HG03095 (cell line): ENCODE data around the gene SCN11A.
"Not testable (repeated sequence)": the region's sequence is repeated elsewhere in the genome, so short reads cannot be mapped to it uniquely, and the experiment has no call there.

Experiments
- ATAC-seq: cut with Tn5 transposase; IDR thresholded peaks from one replicate; pipeline ENCODE4 v1.9.1; 2021; ENCODE audit warnings: moderate library complexity; ENCODE audit not compliant: unreplicated experiment

Gene SCN11A

DNA sequence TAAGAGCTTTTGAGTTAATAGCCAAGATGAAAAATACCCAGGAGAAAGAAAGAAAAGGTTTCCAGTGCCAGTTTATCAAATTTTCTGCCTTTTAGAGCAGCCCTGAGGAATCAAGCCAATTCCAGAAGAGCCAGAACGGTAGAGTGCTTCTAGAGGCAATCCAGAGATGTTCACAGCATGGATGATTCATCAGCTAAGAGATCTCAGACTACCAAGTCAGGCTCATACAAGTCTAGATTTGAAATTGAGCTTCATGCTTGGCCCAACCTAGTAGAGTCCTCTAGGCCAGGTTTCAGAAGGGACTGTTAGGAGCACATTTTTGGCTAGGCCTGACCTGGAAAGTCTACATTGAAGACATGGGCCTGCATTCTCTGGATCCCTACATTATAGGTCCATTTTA is 15.5 kb upstream of the SCN11A start:
- no peak for ATAC-seq

- ATAC-seq, result peak; percentile 97
These were observed 13.5 kb upstream of the SCN11A start for GRCh38 chr3:39065197-39065596.

GRCh38 chr3:39064646-39065045 is 12.9 kb upstream of the SCN11A start:
- ATAC-seq, result no peak

DNA sequence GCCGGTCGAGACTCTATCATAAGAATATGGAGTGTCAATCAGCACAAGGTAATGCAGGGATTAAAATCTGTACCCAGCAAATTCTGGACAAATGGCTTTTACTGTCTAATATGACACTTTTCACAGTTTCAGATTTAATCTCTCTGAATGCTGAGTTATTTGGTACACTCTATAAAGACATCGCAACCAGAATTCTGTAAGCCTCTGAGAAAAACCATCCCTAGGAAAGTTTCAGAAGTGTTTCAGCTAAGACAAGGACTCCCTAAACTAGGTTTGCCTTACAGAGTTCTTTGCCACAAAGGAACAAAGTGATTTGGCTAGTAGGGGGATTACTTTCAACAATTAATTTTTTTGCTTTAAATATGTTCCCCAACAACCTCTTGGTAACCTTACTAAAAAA is 11.4 kb upstream of the SCN11A start:
- no peak for ATAC-seq

DNA sequence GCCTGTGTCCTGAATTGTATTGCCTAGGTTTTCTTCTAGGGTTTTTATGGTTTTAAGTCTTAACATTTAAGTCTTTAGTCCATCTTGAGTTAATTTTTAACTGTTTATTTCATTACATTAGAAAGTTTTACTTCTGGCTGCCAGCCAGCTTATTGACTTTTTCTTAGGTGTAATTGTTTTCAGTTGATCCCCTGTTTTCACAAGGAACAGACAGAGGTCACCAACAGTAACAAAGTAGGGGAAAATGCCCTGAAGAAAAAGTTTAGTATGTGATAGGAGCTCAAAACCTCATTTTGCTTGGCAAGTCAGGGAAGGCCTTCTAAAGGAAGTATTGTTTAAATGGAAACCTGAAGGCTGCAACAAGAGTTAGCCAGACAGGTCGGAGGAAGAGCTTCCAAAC is 10.4 kb upstream of the SCN11A start:
- ATAC-seq, result no peak

GRCh38 chr3:39061228-39061627 is 9.5 kb upstream of the SCN11A start:
- not testable (repeated sequence) for ATAC-seq

DNA sequence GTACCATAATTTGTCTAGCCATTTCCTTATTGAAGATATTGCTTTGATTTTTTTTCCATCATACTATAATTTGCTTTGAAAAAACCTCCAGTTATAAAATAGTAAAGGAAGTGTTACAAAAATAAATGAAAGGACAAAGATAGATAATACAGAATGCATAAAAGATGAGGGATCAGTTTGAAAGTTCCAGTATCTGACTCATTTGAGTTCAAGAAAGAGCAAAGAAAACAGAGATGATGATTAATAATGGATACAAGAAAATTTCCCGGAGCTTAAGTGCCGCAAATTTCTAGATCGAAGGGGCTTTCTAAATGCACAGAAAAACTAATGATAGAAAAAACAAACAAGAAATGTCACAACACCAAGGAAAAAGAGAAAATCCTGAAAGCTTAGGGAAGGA is 4.4 kb upstream of the SCN11A start:
- ATAC-seq, result no peak

GRCh38 chr3:39053696-39054095 is 2.0 kb upstream of the SCN11A start:
- ATAC-seq, result no peak

GRCh38 chr3:39052583-39052982 is 839 bp upstream of the SCN11A start:
- no peak for ATAC-seq

GRCh38 chr3:39050029-39050428 is 1.7 kb downstream of the SCN11A start:
- no peak for ATAC-seq

DNA sequence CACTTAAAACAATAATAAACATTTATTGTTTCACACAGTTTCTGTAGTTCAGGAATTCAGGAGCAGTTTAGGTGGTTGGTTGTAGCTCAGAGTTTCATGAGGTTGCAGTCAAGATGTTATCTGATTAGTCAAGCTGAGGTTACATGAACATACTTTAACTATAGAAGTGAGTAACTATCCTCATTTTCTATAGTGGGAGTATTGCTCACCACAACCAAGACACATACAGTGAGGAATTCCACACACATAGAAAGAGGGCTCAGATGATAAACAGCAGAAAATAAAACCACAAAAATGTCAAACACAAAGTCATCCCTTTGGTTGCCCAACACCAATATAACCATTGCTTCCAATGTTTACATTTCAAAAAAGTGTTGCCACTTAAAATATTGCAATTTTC is 13.6 kb downstream of the SCN11A start:
- ATAC-seq, result no peak

DNA sequence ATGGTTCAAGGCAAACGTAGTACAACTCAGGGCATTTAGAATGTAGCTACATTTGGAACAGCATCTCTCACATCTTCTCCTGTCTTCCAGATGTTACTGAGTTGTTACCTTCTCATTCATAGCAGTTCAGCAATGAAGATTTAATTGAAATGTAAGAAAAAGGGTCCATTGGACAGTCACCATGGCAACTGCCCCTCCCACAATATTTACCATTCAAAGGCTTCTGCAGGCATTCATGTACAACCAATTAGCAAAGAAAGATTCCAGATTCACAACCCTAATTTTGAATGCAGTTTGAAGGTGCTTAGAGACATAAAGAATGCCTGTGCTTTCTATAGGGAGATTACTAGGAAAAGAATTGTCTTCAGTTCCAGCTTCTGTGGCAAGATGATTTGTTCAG is 22.2 kb downstream of the SCN11A start:
- no peak for ATAC-seq

DNA sequence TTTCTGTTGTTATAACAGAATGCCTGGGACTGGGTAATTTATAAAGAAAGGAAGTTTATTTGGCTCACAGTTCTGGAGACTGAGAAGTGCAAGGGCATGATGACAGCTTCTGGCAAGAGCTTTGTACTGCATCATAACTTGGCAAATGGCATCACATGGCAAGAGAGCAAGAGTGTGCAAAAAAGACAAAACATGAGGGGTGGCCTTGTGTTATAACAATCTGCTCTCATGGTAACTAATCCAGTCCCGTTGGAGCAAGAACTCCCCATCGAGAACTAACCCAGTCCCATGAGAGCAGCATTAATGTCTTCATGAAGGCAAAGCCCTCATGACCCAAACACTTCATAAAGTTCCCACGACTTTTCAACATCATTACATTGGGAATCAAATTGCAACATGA is 23.2 kb downstream of the SCN11A start:
- no peak for ATAC-seq

- ATAC-seq, result no peak
These were observed 26.3 kb downstream of the SCN11A start for GRCh38 chr3:39025222-39025970.

- ATAC-seq, result no peak
These were observed 27.2 kb downstream of the SCN11A start for GRCh38 chr3:39024497-39024896.

DNA sequence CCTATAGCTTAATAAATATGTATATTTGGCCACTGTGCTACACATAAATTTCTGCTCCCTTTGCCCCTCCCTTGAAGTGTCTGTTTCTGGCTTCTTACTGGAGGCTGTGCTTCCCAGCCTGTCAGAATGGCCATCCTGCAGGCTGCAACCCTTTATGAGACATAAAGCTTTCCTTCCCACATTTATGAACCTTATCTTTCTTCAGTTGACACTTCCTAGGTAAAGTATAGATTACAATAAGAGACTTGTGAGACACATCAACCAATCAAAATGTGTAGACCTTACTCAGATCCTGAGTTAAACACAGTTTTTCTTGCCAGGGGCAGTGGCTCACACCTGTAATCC is 29.5 kb downstream of the SCN11A start:
- no peak for ATAC-seq

- no peak for ATAC-seq
These were observed 30.1 kb downstream of the SCN11A start for GRCh38 chr3:39021465-39022285.

DNA sequence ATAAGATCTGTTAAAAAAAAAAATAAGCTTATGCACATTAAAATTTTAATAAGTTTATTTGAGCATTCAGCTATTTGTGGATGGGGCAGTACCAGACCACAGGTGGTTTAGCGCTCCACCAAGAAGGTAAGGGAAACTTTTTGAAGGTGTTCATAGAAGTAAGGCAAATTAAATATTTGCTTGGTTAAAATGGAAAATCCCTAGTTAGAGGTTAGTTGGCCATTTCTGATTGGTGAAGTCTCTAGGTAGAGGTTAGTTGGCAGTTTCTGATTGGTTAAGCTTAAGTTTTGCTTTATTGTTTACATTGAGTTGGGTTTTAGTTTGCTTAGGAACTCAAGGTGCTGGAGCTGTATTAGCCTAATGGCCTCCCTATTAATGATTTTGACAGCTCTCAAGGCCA is 30.7 kb downstream of the SCN11A start:
- ATAC-seq, result no peak

DNA sequence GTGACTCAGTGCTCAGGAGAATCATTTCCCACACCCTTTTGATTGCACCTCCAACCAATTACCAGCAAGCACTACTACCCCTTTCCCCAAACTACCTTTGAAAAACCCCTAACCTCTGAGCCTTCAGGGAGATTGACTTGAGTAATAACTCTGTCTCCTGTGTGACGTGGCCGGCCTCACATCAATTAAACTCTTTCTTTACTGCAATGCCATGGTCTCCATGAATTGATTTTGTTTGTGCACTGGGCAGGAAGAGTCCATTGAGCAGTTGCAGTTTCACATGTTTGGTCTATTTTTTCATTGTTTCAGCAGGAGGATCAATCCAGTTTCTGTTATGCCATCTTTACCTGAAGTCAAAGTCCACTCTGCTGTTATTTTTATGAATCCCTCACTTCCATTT is 32.4 kb downstream of the SCN11A start:
- ATAC-seq, result no peak

DNA sequence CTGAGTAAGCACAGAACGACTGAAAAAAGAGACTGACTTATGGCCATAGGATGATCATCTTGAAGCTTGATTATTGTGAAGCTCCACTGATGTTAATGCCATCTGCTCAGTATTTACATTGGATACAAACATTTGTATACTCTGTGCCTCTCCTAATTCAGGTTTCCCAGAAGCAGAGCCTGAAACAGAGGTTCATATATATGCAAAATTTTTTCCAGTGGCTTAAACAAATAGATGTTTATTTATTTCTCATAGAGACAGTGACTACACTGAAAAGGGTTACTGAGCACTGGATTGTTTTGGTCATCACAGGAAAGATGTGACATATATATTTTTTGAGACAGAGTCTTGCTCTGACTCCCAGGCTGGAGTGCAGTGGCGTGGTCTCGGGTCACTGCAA is 36.3 kb downstream of the SCN11A start:
- no peak for ATAC-seq

DNA sequence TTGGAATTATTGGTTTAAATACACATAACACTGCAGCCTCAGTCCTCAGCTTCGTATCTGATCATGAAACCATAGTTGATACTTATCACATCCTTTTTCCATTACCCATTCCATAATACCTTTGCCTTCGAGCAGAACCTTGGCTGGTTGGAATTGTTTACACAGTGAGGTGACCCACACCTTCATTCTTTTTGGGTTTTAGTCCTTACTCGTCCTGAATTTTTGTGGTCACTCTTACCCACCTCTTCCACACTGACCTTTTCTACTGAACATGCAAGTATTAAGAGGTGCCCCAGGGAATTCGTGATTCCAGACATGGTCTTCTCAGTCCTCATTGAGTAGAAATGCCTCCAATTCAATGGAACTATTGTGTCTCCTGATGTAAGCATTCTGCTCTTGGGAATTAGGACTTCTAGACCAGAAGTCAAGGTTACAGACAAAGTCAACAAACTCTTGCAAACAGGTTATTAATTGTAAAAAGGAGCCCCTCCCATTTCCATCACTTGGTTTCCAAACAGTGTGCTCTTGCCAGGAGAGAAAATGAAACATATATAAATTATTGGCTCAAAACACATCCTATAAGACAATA is 37.7 kb downstream of the SCN11A start:
- no peak for ATAC-seq

- ATAC-seq, result no peak
These were observed 38.5 kb downstream of the SCN11A start for GRCh38 chr3:39013289-39013688.
